Suprapubic skin (tissue), 3 donors: ENCODE measurements around the gene SEC14L2.

Source experiments
- CTCF ChIP-seq, 2 donors: fragments of 200-600 bp in 1 of 2; fragments of 450-650 bp in 1 of 2; sonication (generic) in 1 of 2; IDR thresholded peaks; one replicate each; pipeline ENCODE4 v1.5.1; 2016 to 2019; ENCODE audit warnings: antibody characterized with exemption in 2 of 2, mild to moderate bottlenecking in 1 of 2, moderate library complexity in 1 of 2
- EP300 ChIP-seq: sonication (generic); formaldehyde crosslinking; IDR thresholded peaks from one replicate; pipeline ENCODE4 v1.6.1; 2017; ENCODE audit warnings: antibody characterized with exemption
- POLR2A ChIP-seq, 2 donors: fragments of 450-650 bp; IDR thresholded peaks; one replicate each; pipeline ENCODE4 v1.6.1; 2017; ENCODE audit warnings: antibody characterized with exemption in 2 of 2, mild to moderate bottlenecking in 2 of 2, moderate library complexity in 2 of 2

GRCh38 chr22:30422481-30423300 lies 25.9 kb downstream of the SEC14L2 start:
- TF ChIP-seq POLR2A (IDR thresholded peaks at IDR 0.05) (no peak), EP300 (no peak), CTCF (IDR thresholded peaks at IDR 0.05) (no peak)
